ENCODE results near the gene OSBPL2. TPM values are rescaled to one million over a fixed set of nuclear protein-coding genes. Genes with fewer than 3 reads are reported as not detected.

Gene OSBPL2
- total and polyA plus RNA-seq, 2 donors (not counting 1 experiment from before 2014, with no cell fraction given) = 28.1 to 74.3 TPM

DNA sequence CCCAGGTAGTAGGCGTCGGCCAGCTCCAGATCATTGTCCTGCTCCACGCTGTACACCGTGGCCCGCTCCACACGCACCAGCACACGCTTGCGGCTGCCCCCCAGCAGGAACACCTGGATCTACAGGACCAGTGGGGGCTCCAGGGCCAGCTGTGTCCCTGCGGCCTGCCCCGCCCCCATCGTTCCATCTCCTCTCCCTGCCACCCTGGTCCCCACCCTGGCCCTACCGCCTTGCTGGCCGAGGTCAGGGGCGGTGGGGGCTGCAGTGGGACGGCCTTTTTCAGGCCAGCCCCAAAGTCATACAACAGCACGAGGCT, 74.3 kb downstream of the OSBPL2 start:
- intact Hi-C loops (cut with micrococcal nuclease) = no loop called here
- TF ChIP-seq EZH2 (IDR thresholded peaks at IDR 0.05; ENCODE audit: borderline replicate concordance, insufficient read depth, low read depth, low read length, poor library complexity, severe bottlenecking) = no peak
- TF ChIP-seq, protein P1, sequence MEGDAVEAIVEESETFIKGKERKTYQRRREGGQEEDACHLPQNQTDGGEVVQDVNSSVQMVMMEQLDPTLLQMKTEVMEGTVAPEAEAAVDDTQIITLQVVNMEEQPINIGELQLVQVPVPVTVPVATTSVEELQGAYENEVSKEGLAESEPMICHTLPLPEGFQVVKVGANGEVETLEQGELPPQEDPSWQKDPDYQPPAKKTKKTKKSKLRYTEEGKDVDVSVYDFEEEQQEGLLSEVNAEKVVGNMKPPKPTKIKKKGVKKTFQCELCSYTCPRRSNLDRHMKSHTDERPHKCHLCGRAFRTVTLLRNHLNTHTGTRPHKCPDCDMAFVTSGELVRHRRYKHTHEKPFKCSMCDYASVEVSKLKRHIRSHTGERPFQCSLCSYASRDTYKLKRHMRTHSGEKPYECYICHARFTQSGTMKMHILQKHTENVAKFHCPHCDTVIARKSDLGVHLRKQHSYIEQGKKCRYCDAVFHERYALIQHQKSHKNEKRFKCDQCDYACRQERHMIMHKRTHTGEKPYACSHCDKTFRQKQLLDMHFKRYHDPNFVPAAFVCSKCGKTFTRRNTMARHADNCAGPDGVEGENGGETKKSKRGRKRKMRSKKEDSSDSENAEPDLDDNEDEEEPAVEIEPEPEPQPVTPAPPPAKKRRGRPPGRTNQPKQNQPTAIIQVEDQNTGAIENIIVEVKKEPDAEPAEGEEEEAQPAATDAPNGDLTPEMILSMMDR (IDR thresholded peaks at IDR 0.05) = no peak
- no peaks in the 10 kb centered on the region for H3K27me3 ChIP-seq (replicated peaks in 1 of 4; ENCODE audit: control extremely low read depth in 1 of 4, control insufficient read depth in 3 of 4, insufficient read depth in 4 of 4, low read length in 3 of 4)
- no peak overlapping the region for H3K9ac ChIP-seq (ENCODE audit: low read length)
- CTCF ChIA-PET = no interaction called here
- no peaks in the 10 kb centered on the region for H3K79me2 ChIP-seq (ENCODE audit: control insufficient read depth, insufficient read depth, low read length)
- no peak overlapping the region for H3K4me3 ChIP-seq (ENCODE audit: control extremely low read depth in 1 of 5, extremely low read depth in 1 of 5, insufficient read depth in 1 of 5, low read depth in 2 of 5, low read length in 4 of 5)
- no peaks in the 10 kb centered on the region for H3K9me3 ChIP-seq (ENCODE audit: control extremely low read depth in 1 of 3, control insufficient read depth in 2 of 3, insufficient read depth in 1 of 3, low read length in 2 of 3)
- WGBS (ENCODE audit: insufficient coverage) = 91% methylated on average over 14 of the region's 16 CpGs
- DNase-seq = no peak
- no peak overlapping the region for H3K4me2 ChIP-seq (replicated peaks; ENCODE audit: low read depth, low read length, poor library complexity, severe bottlenecking)
- ATAC-seq (ENCODE audit: low read depth) = no peak
- H3K9me3 Mint-ChIP-seq (ENCODE audit: insufficient read depth) = no peaks in the 10 kb centered on the region
- no peak overlapping the region for H2AFZ ChIP-seq (ENCODE audit: insufficient read depth, low read depth, low read length, poor library complexity, severe bottlenecking)
- POLR2A ChIA-PET = no interaction called here
- H3K27me3 Mint-ChIP-seq = no peaks in the 10 kb centered on the region
- no peak overlapping the region for H3K27ac Mint-ChIP-seq
- H3K4me1 ChIP-seq (ENCODE audit: control insufficient read depth in 2 of 2, insufficient read depth in 2 of 2, low read length in 2 of 2) = no peaks in the 10 kb centered on the region
- H3K36me3 ChIP-seq (replicated peaks in 1 of 2; ENCODE audit: control extremely low read depth in 1 of 2, control insufficient read depth in 1 of 2, extremely low read depth in 1 of 2, insufficient read depth in 2 of 2, low read length in 1 of 2) = peaks cover 0 to 32% of the 10 kb centered on the region in 2 experiments
- H3K4me1 Mint-ChIP-seq = no peaks in the 10 kb centered on the region
- no peak overlapping the region for H3K4me3 Mint-ChIP-seq
- H4K20me1 ChIP-seq (ENCODE audit: control insufficient read depth, insufficient read depth, low read length, poor library complexity, severe bottlenecking) = peaks cover 10% of the 10 kb centered on the region
- H3K27ac ChIP-seq (ENCODE audit: low read length in 2 of 2) = no peak overlapping the region

DNA sequence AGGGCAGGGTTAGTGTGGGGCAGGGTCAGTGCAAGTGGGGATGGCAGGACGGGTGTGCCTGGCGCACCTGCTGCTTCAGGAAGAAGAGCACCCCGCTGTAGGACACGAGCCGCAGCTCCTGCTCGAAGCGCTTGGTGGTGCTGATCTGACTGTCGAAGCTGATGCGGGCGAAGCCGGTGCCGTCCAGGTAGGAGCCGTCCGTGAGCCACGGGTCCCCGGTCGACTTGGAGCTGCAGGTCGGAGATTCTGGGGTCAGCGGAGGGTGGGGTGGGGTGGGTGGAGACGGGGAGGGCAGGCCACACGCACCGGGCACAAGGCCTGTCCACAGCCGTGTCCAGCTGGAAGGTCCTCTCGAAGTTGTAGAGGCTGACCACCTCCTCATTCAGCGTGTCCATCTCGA, 74.7 kb downstream of the OSBPL2 start:
- no peak overlapping the region for H3K9ac ChIP-seq (ENCODE audit: low read length)
- no peaks in the 10 kb centered on the region for H3K9me3 Mint-ChIP-seq (ENCODE audit: insufficient read depth)
- H3K4me1 Mint-ChIP-seq = no peaks in the 10 kb centered on the region
- H3K27ac ChIP-seq (ENCODE audit: low read length in 2 of 2) = no peak overlapping the region
- CTCF ChIA-PET = no interaction called here
- whole genome bisulfite sequencing (ENCODE audit: insufficient coverage) = 92% methylated on average over 24 of the region's 26 CpGs
- no peak for TF ChIP-seq EZH2 (IDR thresholded peaks at IDR 0.05; ENCODE audit: borderline replicate concordance, insufficient read depth, low read depth, low read length, poor library complexity, severe bottlenecking)
- TF ChIP-seq, protein P1 (IDR thresholded peaks at IDR 0.05) = no peak
- H3K27ac Mint-ChIP-seq = no peak overlapping the region
- DNase-seq (no peak), ATAC-seq (ENCODE audit: low read depth) (no peak)
- no peak overlapping the region for H3K4me2 ChIP-seq (replicated peaks; ENCODE audit: low read depth, low read length, poor library complexity, severe bottlenecking)
- peaks cover 6% of the 10 kb centered on the region for H4K20me1 ChIP-seq (ENCODE audit: control insufficient read depth, insufficient read depth, low read length, poor library complexity, severe bottlenecking)
- peaks cover 0 to 28% of the 10 kb centered on the region in 2 experiments for H3K36me3 ChIP-seq (replicated peaks in 1 of 2; ENCODE audit: control extremely low read depth in 1 of 2, control insufficient read depth in 1 of 2, extremely low read depth in 1 of 2, insufficient read depth in 2 of 2, low read length in 1 of 2)
- intact Hi-C loops (cut with micrococcal nuclease) = no loop called here
- H3K9me3 ChIP-seq (ENCODE audit: control extremely low read depth in 1 of 3, control insufficient read depth in 2 of 3, insufficient read depth in 1 of 3, low read length in 2 of 3) = no peaks in the 10 kb centered on the region
- no peaks in the 10 kb centered on the region for H3K27me3 Mint-ChIP-seq
- POLR2A ChIA-PET = no interaction called here
- no peak overlapping the region for H2AFZ ChIP-seq (ENCODE audit: insufficient read depth, low read depth, low read length, poor library complexity, severe bottlenecking)
- no peaks in the 10 kb centered on the region for H3K79me2 ChIP-seq (ENCODE audit: control insufficient read depth, insufficient read depth, low read length)
- H3K4me3 Mint-ChIP-seq = no peak overlapping the region
- H3K4me3 ChIP-seq (ENCODE audit: control extremely low read depth in 1 of 5, extremely low read depth in 1 of 5, insufficient read depth in 1 of 5, low read depth in 2 of 5, low read length in 4 of 5) = no peak overlapping the region
- no peaks in the 10 kb centered on the region for H3K4me1 ChIP-seq (ENCODE audit: control insufficient read depth in 2 of 2, insufficient read depth in 2 of 2, low read length in 2 of 2)
- H3K27me3 ChIP-seq (replicated peaks in 1 of 4; ENCODE audit: control extremely low read depth in 1 of 4, control insufficient read depth in 3 of 4, insufficient read depth in 4 of 4, low read length in 3 of 4) = no peaks in the 10 kb centered on the region
